Hematopoietic multipotent progenitor cell (in vitro differentiated cells): ENCODE measurements around the gene NIPSNAP2. TPM values are rescaled to one million over a fixed set of nuclear protein-coding genes. Genes with fewer than 3 reads are reported as not detected.
"Not testable (repeated sequence)": the region's sequence is repeated elsewhere in the genome, so short reads cannot be mapped to it uniquely, and the experiment has no call there.

Experiments used
- DNase-seq, 3 donors: peaks; one replicate each; pipeline ENCODE4 v3.0.0-alpha.2; 2011 to 2015; ENCODE audit warnings: low read depth in 2 of 3, low spot score in 2 of 3
- total RNA-seq: library from RNA; depleted of rRNA; stranded (reverse); fragments of >200 nt; gene quantifications from one replicate; pipeline ENCODE4 v1.2.3, GENCODE V29; 2012

NIPSNAP2 gene
- total RNA-seq, 1 donor: 21.3 TPM

GRCh38 chr7:56045758-56046157, 81.4 kb downstream of the NIPSNAP2 start:
- not testable (repeated sequence) for DNase-seq

GRCh38 chr7:56046721-56047445, 82.5 kb downstream of the NIPSNAP2 start:
- no peak for DNase-seq

- DNase-seq: not testable (repeated sequence)
These were observed 83.2 kb downstream of the NIPSNAP2 start for GRCh38 chr7:56047446-56048116.

- no peak for DNase-seq
These were observed 83.9 kb downstream of the NIPSNAP2 start for GRCh38 chr7:56048245-56048644.

- not testable (repeated sequence) for DNase-seq
These were observed 84.4 kb downstream of the NIPSNAP2 start for GRCh38 chr7:56048763-56049162.

Other genes with a start within 250 kb of the NIPSNAP2 start
- gene SEPTIN14, start 101.8 kb upstream of the NIPSNAP2 start, total RNA-seq: not detected
- 3.2 TPM for gene ZNF713, start 77.1 kb upstream of the NIPSNAP2 start, total RNA-seq
- gene MRPS17, start 12.7 kb upstream of the NIPSNAP2 start, total RNA-seq: 11.8 TPM
- gene PSPH, start 86.9 kb downstream of the NIPSNAP2 start, total RNA-seq: 21.0 TPM
- 81.9 TPM for gene CCT6A, start 87.2 kb downstream of the NIPSNAP2 start, total RNA-seq
- gene SUMF2, start 99.7 kb downstream of the NIPSNAP2 start, total RNA-seq: 135 TPM
- 1.1 TPM for gene PHKG1, start 128.4 kb downstream of the NIPSNAP2 start, total RNA-seq
- 442 TPM for gene CHCHD2, start 141.9 kb downstream of the NIPSNAP2 start, total RNA-seq
- not detected for gene NUPR2, start 151.8 kb downstream of the NIPSNAP2 start, total RNA-seq